GM21526 (cell line): Measurements from ENCODE around the gene CACNA1F.

ENCODE experiments used
- ATAC-seq: cut with Tn5 transposase; IDR thresholded peaks from one replicate; pipeline ENCODE4 v1.9.1; 2021; ENCODE audit warnings: moderate library complexity; ENCODE audit not compliant: unreplicated experiment, low FRiP score

Gene CACNA1F

GRCh38 chrX:49157194-49157593 lies 75.9 kb downstream of the CACNA1F start:
- no peak for ATAC-seq

GRCh38 chrX:49155900-49156837 lies 77.0 kb downstream of the CACNA1F start:
- peak; percentile 77 for ATAC-seq

GRCh38 chrX:49155243-49155899 lies 77.8 kb downstream of the CACNA1F start:
- no peak for ATAC-seq
